Central memory CD8-positive, alpha-beta T cell (primary cell): ENCODE data around the gene GAS2L2.

Source experiments
- ATAC-seq: fragments of 150-1000 bp; cut with Tn5 transposase; replicated peaks from 2 replicates; pipeline ENCODE4 v1.10.0; 2022; ENCODE audit warnings: mild to moderate bottlenecking, moderate FRiP score, moderate number of reproducible peaks; ENCODE audit not compliant: poor library complexity, severe bottlenecking; ENCODE audit errors: extremely low read depth
- DNase-seq, 2 donors: peaks; one replicate each; pipeline ENCODE4 v3.0.0; 2021; ENCODE audit warnings: low spot score in 2 of 2
- H3K27ac Mint-ChIP-seq: one replicate; pipeline ENCODE4 v1.8.0; 2022; ENCODE audit warnings: low read depth, mild to moderate bottlenecking, moderate library complexity, mixed read lengths
- H3K27me3 Mint-ChIP-seq: one replicate; pipeline ENCODE4 v1.8.0; 2022; ENCODE audit warnings: mixed read lengths
- H3K36me3 Mint-ChIP-seq: one replicate; pipeline ENCODE4 v1.8.0; 2022; ENCODE audit warnings: mild to moderate bottlenecking, moderate library complexity, mixed read lengths; ENCODE audit not compliant: insufficient read depth
- H3K4me1 Mint-ChIP-seq: one replicate; pipeline ENCODE4 v1.8.0; 2022; ENCODE audit warnings: mixed read lengths
- H3K4me3 Mint-ChIP-seq: one replicate; pipeline ENCODE4 v1.8.0; 2022; ENCODE audit warnings: mild to moderate bottlenecking, moderate library complexity, mixed read lengths
- H3K9me3 Mint-ChIP-seq: one replicate; pipeline ENCODE4 v1.8.0; 2022; ENCODE audit warnings: mixed read lengths

Gene GAS2L2

GRCh38 chr17:35738519-35739133 is 14.4 kb downstream of the GAS2L2 start:
- peaks cover 5% of the 10 kb centered on the region for H3K4me1 Mint-ChIP-seq
- DNase-seq = no peak
- H3K27me3 Mint-ChIP-seq = peaks cover 35% of the 10 kb centered on the region
- no peaks in the 10 kb centered on the region for H3K36me3 Mint-ChIP-seq
- H3K9me3 Mint-ChIP-seq = no peaks in the 10 kb centered on the region
- no peak overlapping the region for H3K27ac Mint-ChIP-seq
- no peak for ATAC-seq
- H3K4me3 Mint-ChIP-seq = no peak overlapping the region

- Mint-ChIP-seq H3K4me3 (no peak overlapping the region), H3K4me1 (peaks cover 1% of the 10 kb centered on the region), H3K27ac (no peak overlapping the region), H3K9me3 (no peaks in the 10 kb centered on the region), H3K36me3 (no peaks in the 10 kb centered on the region), H3K27me3 (peaks cover 11% of the 10 kb centered on the region)
- DNase-seq (no peak), ATAC-seq (no peak)
Observed at GRCh38 chr17:35736236-35736635, 16.8 kb downstream of the GAS2L2 start.

GRCh38 chr17:35735036-35735805 is 17.8 kb downstream of the GAS2L2 start:
- peaks cover 6% of the 10 kb centered on the region for H3K27me3 Mint-ChIP-seq
- no peaks in the 10 kb centered on the region for H3K9me3 Mint-ChIP-seq
- peaks cover 11% of the 10 kb centered on the region for H3K4me1 Mint-ChIP-seq
- DNase-seq = no peak
- no peak overlapping the region for H3K27ac Mint-ChIP-seq
- H3K4me3 Mint-ChIP-seq = no peak overlapping the region
- H3K36me3 Mint-ChIP-seq = no peaks in the 10 kb centered on the region
- ATAC-seq = no peak

GRCh38 chr17:35734396-35734795 is 18.6 kb downstream of the GAS2L2 start:
- Mint-ChIP-seq H3K9me3 (no peaks in the 10 kb centered on the region), H3K27me3 (no peaks in the 10 kb centered on the region), H3K27ac (no peak overlapping the region), H3K4me1 (peaks cover 12% of the 10 kb centered on the region), H3K36me3 (peaks cover 2% of the 10 kb centered on the region), H3K4me3 (no peak overlapping the region)
- no peak for ATAC-seq
- no peak for DNase-seq

GRCh38 chr17:35733366-35733765 is 19.7 kb downstream of the GAS2L2 start:
- peaks cover 5% of the 10 kb centered on the region for H3K36me3 Mint-ChIP-seq
- no peak overlapping the region for H3K4me3 Mint-ChIP-seq
- H3K9me3 Mint-ChIP-seq = no peaks in the 10 kb centered on the region
- no peaks in the 10 kb centered on the region for H3K27me3 Mint-ChIP-seq
- H3K27ac Mint-ChIP-seq = no peak overlapping the region
- ATAC-seq = no peak
- no peak for DNase-seq
- peaks cover 12% of the 10 kb centered on the region for H3K4me1 Mint-ChIP-seq

GRCh38 chr17:35732806-35733136 is 20.3 kb downstream of the GAS2L2 start:
- ATAC-seq (no peak), DNase-seq (no peak)
- Mint-ChIP-seq H3K9me3 (no peaks in the 10 kb centered on the region), H3K27ac (no peak overlapping the region), H3K4me3 (peak overlapping the region; percentile 68), H3K27me3 (no peaks in the 10 kb centered on the region), H3K4me1 (peaks cover 12% of the 10 kb centered on the region), H3K36me3 (peaks cover 5% of the 10 kb centered on the region)

- Mint-ChIP-seq H3K9me3 (no peaks in the 10 kb centered on the region), H3K4me1 (peaks cover 12% of the 10 kb centered on the region), H3K36me3 (peaks cover 5% of the 10 kb centered on the region), H3K27ac (no peak overlapping the region), H3K27me3 (no peaks in the 10 kb centered on the region), H3K4me3 (peak overlapping the region; percentile 68)
- ATAC-seq (no peak), DNase-seq (no peak)
Observed at GRCh38 chr17:35731917-35732805, 20.9 kb downstream of the GAS2L2 start.

- no peaks in the 10 kb centered on the region for H3K9me3 Mint-ChIP-seq
- DNase-seq (no peak), ATAC-seq (peak; percentile 76)
- peak within 1 kb of the TSS; percentile 36 for H3K27ac Mint-ChIP-seq
- peak within 1 kb of the TSS; percentile 77 for H3K4me3 Mint-ChIP-seq
- H3K36me3 Mint-ChIP-seq = peaks cover 5% of the 10 kb centered on the region
- H3K4me1 Mint-ChIP-seq = peaks cover 12% of the 10 kb centered on the region
- no peaks in the 10 kb centered on the region for H3K27me3 Mint-ChIP-seq
Observed at GRCh38 chr17:35731239-35731916, 21.7 kb downstream of the GAS2L2 start, which contains the start of gene RASL10B. RASL10B (plus strand) TSS chr17:35731639; CDS start chr17:35735185, 3,546 bp downstream.

- no peak for DNase-seq
- peak overlapping the region; percentile 36 for H3K27ac Mint-ChIP-seq
- no peaks in the 10 kb centered on the region for H3K27me3 Mint-ChIP-seq
- peaks cover 10% of the 10 kb centered on the region for H3K36me3 Mint-ChIP-seq
- H3K4me3 Mint-ChIP-seq = peak overlapping the region; percentile 77
- no peak for ATAC-seq
- no peaks in the 10 kb centered on the region for H3K9me3 Mint-ChIP-seq
- peaks cover 12% of the 10 kb centered on the region for H3K4me1 Mint-ChIP-seq
Observed at GRCh38 chr17:35730400-35731005, 22.5 kb downstream of the GAS2L2 start.

- peaks cover 20% of the 10 kb centered on the region for H3K36me3 Mint-ChIP-seq
- no peaks in the 10 kb centered on the region for H3K27me3 Mint-ChIP-seq
- peaks cover 12% of the 10 kb centered on the region for H3K4me1 Mint-ChIP-seq
- no peak for DNase-seq
- H3K27ac Mint-ChIP-seq = no peak overlapping the region
- H3K9me3 Mint-ChIP-seq = no peaks in the 10 kb centered on the region
- H3K4me3 Mint-ChIP-seq = no peak overlapping the region
- no peak for ATAC-seq
Observed at GRCh38 chr17:35729405-35729833, 23.6 kb downstream of the GAS2L2 start.

GRCh38 chr17:35728551-35728950 is 24.5 kb downstream of the GAS2L2 start:
- DNase-seq = no peak
- Mint-ChIP-seq H3K4me1 (peaks cover 12% of the 10 kb centered on the region), H3K27me3 (no peaks in the 10 kb centered on the region), H3K4me3 (no peak overlapping the region), H3K27ac (no peak overlapping the region), H3K36me3 (peaks cover 27% of the 10 kb centered on the region), H3K9me3 (no peaks in the 10 kb centered on the region)
- no peak for ATAC-seq

GRCh38 chr17:35727635-35728034 is 25.4 kb downstream of the GAS2L2 start:
- DNase-seq (no peak), ATAC-seq (no peak)
- Mint-ChIP-seq H3K4me1 (peaks cover 12% of the 10 kb centered on the region), H3K9me3 (no peaks in the 10 kb centered on the region), H3K27ac (peak overlapping the region; percentile 58), H3K4me3 (no peak overlapping the region), H3K27me3 (no peaks in the 10 kb centered on the region), H3K36me3 (peaks cover 30% of the 10 kb centered on the region)
